Peyer's patch (tissue), 4 donors: ENCODE data around the gene MFN1. TPM values are rescaled to one million over a fixed set of nuclear protein-coding genes. Genes with fewer than 3 reads are reported as not detected.
"Not testable (repeated sequence)": the region's sequence is repeated elsewhere in the genome, so short reads cannot be mapped to it uniquely, and the experiment has no call there.

Experiments
- DNase-seq, 3 donors: peaks; one replicate each; pipeline ENCODE4 v3.0.0-alpha.2; 2017 to 2019
- H3K27ac ChIP-seq, 4 donors: fragments of 200-600 bp; sonication (generic); one replicate each; pipeline ENCODE4 v1.5.1; 2016 to 2019
- H3K27me3 ChIP-seq, 2 donors: fragments of 200-600 bp; sonication (generic); one replicate each; pipeline ENCODE4 v1.5.1; 2019
- H3K36me3 ChIP-seq, 3 donors: fragments of 200-600 bp; sonication (generic); one replicate each; pipeline ENCODE4 v1.5.1; 2016 to 2019
- H3K4me1 ChIP-seq, 4 donors: fragments of 200-600 bp; sonication (generic); one replicate each; pipeline ENCODE4 v1.5.1; 2016 to 2019
- H3K4me3 ChIP-seq, 4 donors: fragments of 200-600 bp; sonication (generic); 1 replicate in 3 of 4; 2 replicates in 1 of 4; pipeline ENCODE4 v1.5.1; 2016 to 2019; ENCODE audit warnings: mild to moderate bottlenecking in 1 of 4
- H3K9me3 ChIP-seq, 4 donors: fragments of 200-600 bp; sonication (generic); one replicate each; pipeline ENCODE4 v1.5.1; 2016 to 2019; ENCODE audit warnings: mild to moderate bottlenecking in 1 of 4
- CTCF ChIP-seq, 6 experiments: fragments of 450-650 bp in 4 of 6; fragments of 200-600 bp in 2 of 6; sonication (generic) in 1 of 6; IDR thresholded peaks; one replicate each; pipeline ENCODE4 v1.5.1; 2017 to 2019; ENCODE audit warnings: antibody characterized with exemption in 6 of 6, mild to moderate bottlenecking in 3 of 6, moderate library complexity in 1 of 6
- POLR2A ChIP-seq, 2 donors: fragments of 450-650 bp; IDR thresholded peaks; one replicate each; pipeline ENCODE4 v1.5.1; 2017; ENCODE audit warnings: antibody characterized with exemption in 2 of 2, mild to moderate bottlenecking in 2 of 2, moderate library complexity in 2 of 2
- total RNA-seq, 4 donors: library from RNA; depleted of rRNA; stranded (reverse); fragments of >200 nt; gene quantifications; one replicate each; pipeline ENCODE4 v1.1.0, GENCODE V29; 2016

The MFN1 gene
- total RNA-seq, 4 donors from 2014 or later: 34.0 to 124 (median 45.3) TPM

GRCh38 chr3:179302111-179302510 is 45.4 kb upstream of the MFN1 start:
- no peak overlapping the region for H3K4me3 ChIP-seq
- H3K27ac ChIP-seq: no peak overlapping the region
- TF ChIP-seq POLR2A (IDR thresholded peaks at IDR 0.05) (no peak), CTCF (IDR thresholded peaks at IDR 0.05) (no peak)
- no peaks in the 10 kb centered on the region for H3K27me3 ChIP-seq
- DNase-seq: no peak
- no peaks in the 10 kb centered on the region for H3K36me3 ChIP-seq
- no peaks in the 10 kb centered on the region for H3K4me1 ChIP-seq
- no peaks in the 10 kb centered on the region for H3K9me3 ChIP-seq

GRCh38 chr3:179304605-179305004 is 42.9 kb upstream of the MFN1 start:
- H3K36me3 ChIP-seq: no peaks in the 10 kb centered on the region
- no peak for DNase-seq
- TF ChIP-seq CTCF (IDR thresholded peaks at IDR 0.05): no peak
- TF ChIP-seq POLR2A (IDR thresholded peaks at IDR 0.05): no peak
- no peaks in the 10 kb centered on the region for H3K9me3 ChIP-seq
- no peak overlapping the region for H3K27ac ChIP-seq
- H3K27me3 ChIP-seq: no peaks in the 10 kb centered on the region
- H3K4me3 ChIP-seq: no peak overlapping the region
- no peaks in the 10 kb centered on the region for H3K4me1 ChIP-seq

- H3K36me3 ChIP-seq, DNase-seq: not testable (repeated sequence)
Measured at GRCh38 chr3:179307362-179307761, 40.1 kb upstream of the MFN1 start.

GRCh38 chr3:179308001-179308400 is 39.5 kb upstream of the MFN1 start:
- Histone ChIP-seq H3K4me1 (no peaks in the 10 kb centered on the region), H3K36me3 (no peaks in the 10 kb centered on the region), H3K4me3 (no peak overlapping the region), H3K27me3 (no peaks in the 10 kb centered on the region), H3K27ac (no peak overlapping the region), H3K9me3 (no peaks in the 10 kb centered on the region)
- no peak for TF ChIP-seq POLR2A (IDR thresholded peaks at IDR 0.05)
- no peak for TF ChIP-seq CTCF (IDR thresholded peaks at IDR 0.05)
- no peak for DNase-seq

More at GRCh38 chr3:179307362-179307761, 40.1 kb upstream of the MFN1 start:
- not testable (repeated sequence) for H3K4me3 ChIP-seq, H3K4me1 ChIP-seq, H3K27ac ChIP-seq, H3K27me3 ChIP-seq, H3K9me3 ChIP-seq

- no peak overlapping the region for H3K27ac ChIP-seq
- no peaks in the 10 kb centered on the region for H3K4me1 ChIP-seq
- no peaks in the 10 kb centered on the region for H3K9me3 ChIP-seq
- H3K4me3 ChIP-seq: no peak overlapping the region
- no peaks in the 10 kb centered on the region for H3K27me3 ChIP-seq
- H3K36me3 ChIP-seq: no peaks in the 10 kb centered on the region
- TF ChIP-seq POLR2A (IDR thresholded peaks at IDR 0.05) (no peak), CTCF (IDR thresholded peaks at IDR 0.05) (no peak)
- DNase-seq: no peak
Measured at GRCh38 chr3:179309225-179310078, 38.1 kb upstream of the MFN1 start.

- Histone ChIP-seq H3K36me3 (no peaks in the 10 kb centered on the region), H3K9me3 (no peaks in the 10 kb centered on the region), H3K4me3 (no peak overlapping the region), H3K4me1 (peaks cover 0 to 9% (median 2%) of the 10 kb centered on the region in 4 donors), H3K27ac (no peak overlapping the region), H3K27me3 (no peaks in the 10 kb centered on the region)
- DNase-seq: no peak
- TF ChIP-seq POLR2A (IDR thresholded peaks at IDR 0.05) (no peak), CTCF (IDR thresholded peaks at IDR 0.05) (no peak)
Measured at GRCh38 chr3:179318876-179319275, 28.6 kb upstream of the MFN1 start.
